ENCODE measurements around the gene TEX101.
"Not testable (repeated sequence)": the region's sequence is repeated elsewhere in the genome, so short reads cannot be mapped to it uniquely, and the experiment has no call there.

DNA sequence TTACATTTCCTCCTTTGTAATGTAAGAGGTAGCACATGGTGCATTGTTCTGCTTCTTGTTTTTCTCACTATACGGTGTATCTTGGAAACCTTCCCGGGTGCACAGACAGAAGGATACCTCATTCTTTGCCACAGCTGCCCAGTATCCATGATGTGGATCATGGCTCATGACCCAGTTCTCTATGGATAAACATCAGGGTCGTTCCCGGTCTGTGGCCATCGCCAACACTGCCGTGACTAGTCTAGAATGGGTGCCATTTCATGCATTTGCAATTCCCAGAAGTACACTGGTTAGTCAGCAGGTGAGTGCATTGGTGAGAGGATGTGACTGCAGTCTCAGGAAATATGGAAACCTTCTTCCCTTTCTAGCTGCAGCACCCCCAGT is 23.1 kb upstream of the TEX101 start:
- TF ChIP-seq, protein P1, sequence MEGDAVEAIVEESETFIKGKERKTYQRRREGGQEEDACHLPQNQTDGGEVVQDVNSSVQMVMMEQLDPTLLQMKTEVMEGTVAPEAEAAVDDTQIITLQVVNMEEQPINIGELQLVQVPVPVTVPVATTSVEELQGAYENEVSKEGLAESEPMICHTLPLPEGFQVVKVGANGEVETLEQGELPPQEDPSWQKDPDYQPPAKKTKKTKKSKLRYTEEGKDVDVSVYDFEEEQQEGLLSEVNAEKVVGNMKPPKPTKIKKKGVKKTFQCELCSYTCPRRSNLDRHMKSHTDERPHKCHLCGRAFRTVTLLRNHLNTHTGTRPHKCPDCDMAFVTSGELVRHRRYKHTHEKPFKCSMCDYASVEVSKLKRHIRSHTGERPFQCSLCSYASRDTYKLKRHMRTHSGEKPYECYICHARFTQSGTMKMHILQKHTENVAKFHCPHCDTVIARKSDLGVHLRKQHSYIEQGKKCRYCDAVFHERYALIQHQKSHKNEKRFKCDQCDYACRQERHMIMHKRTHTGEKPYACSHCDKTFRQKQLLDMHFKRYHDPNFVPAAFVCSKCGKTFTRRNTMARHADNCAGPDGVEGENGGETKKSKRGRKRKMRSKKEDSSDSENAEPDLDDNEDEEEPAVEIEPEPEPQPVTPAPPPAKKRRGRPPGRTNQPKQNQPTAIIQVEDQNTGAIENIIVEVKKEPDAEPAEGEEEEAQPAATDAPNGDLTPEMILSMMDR (IDR thresholded peaks at IDR 0.05): not testable (repeated sequence)
- not testable (repeated sequence) for TF ChIP-seq POLR2AphosphoS5 (IDR thresholded peaks at IDR 0.05)

Measured in breast epithelium (tissue), 3 donors.